ENCODE data around the gene BMPER.

The BMPER gene

GRCh38 chr7:33892945-33893344, 12.4 kb upstream of the BMPER start:
- DNase-seq = no peak

- DNase-seq = no peak
Measured at GRCh38 chr7:33893377-33893776, 12.0 kb upstream of the BMPER start.

GRCh38 chr7:33895025-33895804, 10.1 kb upstream of the BMPER start:
- peak; percentile 86 for DNase-seq

DNA sequence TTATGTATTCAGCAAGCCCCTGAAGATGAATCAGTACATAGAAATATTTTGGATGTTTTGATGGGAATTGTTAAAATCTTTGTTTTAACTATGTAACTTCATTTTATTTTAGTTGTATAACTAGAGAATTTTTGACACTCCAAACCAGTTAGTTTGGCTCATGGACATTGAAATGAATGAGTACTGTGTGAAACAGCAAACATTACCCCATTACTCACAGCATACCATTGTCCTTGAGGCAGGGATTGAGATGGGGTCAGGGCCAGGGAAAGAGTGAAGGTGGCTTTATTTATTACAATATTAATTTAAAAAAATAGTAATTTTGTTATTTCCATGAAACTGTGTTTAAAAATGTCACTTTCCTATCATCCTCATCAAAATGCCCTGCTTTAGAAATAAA, 4.8 kb upstream of the BMPER start:
- DNase-seq = no peak

DNA sequence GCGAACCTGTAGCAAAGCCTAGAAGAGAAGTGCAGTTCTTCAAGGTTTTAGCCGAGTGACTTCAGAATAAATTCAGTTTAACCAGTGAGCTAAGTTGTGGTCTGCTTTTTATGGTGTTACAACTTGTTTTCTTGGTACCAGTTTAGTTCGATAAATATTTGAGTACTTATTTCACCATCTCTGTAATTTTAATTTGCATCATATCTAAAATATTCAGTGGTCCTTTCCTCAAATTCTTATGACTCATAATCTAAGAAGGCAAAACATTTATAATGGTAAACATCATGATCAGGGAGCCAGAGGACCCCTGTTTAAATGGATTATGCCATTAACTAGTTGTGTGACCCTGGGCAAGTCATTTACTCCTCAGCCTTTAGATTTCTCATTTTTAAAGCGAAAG, 4.1 kb upstream of the BMPER start:
- DNase-seq = no peak

DNA sequence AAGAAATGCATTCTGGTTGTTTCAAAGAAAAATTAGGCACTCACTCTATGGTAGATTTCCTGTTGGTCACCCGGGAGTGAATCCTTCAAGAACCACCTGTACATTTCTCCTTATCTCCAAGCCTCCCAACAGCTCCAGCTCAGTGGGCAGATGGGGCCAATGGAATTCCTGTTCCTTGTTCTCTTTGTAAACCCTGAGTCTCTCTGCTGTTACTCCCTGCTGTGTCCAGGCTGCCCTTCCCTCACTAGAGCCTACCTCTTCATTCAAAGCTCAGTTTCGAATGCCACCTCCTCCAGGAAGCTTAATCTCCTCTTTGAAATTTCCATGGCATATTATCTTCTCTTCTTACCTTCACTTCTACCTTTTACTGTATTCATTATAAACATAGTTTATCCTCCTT, 3.5 kb upstream of the BMPER start:
- DNase-seq = no peak

- no peak for DNase-seq
Measured at GRCh38 chr7:33902746-33903145, 2.6 kb upstream of the BMPER start.

DNA sequence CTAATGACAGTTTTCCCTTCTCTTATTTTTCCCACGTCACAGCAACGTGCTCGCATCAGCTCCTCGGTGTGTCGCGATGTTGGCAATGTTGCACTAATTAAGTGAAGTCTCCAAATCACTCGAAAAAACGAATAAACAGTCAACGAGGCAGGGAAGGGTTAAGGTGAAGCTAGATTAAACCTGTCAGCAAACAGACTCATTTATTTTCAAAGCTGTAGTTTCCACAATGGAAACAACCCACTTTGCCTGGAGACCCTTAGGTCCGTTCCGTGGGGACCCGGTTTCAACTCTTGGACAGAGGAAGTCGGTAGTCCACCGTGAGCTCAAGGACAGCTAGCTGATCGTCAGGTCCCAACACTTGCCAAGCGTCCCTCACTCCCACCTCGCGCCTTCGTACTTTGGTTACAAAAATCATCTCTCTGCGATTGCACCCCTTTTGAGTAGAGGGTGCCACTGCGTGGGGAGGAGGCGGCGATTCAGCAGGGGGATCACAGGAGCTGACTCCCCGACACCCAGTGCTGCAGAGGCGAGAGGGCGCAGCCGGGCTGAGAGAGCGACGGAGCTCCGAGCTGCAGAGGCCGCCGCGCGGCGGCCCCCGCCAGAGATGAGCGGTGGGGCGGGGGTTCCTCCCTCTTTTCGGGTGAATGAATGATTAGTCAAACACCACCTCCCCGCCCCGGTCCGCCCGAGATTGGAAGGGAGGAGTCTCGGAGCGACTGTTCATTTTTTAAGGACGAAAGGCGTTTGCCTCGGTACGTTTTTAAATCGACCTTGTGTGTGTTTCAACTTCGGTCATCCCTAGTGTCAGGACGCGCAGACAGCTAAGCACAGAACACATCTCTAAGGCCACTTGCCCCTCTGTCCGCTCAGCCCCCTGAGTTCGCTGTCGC, 1.3 kb upstream of the BMPER start:
- DNase-seq = no peak

DNA sequence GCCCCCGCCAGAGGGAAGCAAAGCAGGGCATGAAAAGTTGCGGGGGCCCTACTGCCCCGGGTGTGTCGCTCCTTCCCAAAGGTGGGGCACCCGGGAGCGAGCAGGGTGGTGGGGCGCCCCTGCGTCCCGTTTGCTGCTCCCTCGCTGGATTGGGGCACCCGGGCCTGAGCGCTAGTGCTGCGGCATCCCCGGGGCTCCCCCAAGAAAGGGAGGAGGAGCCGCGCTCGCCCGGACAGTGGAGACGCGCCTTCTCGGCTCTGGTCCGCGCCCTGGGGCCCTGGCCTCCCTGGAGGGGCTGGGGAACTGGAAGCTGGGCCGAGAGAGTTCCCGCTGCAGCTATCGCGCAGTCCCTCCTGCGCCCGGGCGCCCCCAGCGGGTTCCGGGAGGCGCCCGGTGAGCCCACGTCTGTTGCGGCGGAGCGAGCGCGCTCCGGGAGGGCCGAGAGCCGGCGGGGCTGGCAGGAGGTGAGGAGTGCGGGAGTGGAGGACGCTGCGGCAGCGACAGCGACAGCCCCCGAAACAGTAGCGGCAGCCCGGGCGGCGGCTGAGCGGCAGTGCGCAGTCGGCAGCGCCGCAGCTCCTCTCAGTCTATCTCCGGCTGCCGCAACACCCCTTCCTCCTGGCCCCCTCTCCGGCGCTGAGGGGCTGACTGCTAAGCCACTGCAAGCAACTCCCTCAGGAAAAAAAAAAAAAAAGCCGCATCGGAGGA, 504 bp upstream of the BMPER start:
- no peak for DNase-seq

- no peak for DNase-seq
Measured at GRCh38 chr7:33906697-33907096, 1.4 kb downstream of the BMPER start.

DNA sequence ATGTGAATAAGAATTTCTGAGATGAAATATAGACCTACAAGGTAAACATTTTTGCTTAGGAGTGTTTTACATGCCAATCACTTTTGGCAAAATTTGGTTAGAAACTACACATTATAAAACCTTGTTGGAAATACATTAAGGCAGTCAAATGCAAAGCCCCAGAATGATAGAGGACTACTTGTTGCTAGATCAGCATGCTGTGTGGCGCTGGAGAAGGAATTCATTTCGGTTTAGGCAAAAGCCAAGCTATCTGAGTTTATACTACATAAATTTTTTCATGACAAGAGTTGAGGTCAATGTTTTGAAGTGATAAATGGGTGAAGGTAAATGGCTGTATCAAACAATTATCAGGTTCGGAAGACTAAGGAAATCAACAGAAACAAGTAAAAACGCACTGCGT, 2.3 kb downstream of the BMPER start:
- DNase-seq = no peak

- no peak for DNase-seq
Measured at GRCh38 chr7:33909318-33909717, 4.0 kb downstream of the BMPER start.

DNA sequence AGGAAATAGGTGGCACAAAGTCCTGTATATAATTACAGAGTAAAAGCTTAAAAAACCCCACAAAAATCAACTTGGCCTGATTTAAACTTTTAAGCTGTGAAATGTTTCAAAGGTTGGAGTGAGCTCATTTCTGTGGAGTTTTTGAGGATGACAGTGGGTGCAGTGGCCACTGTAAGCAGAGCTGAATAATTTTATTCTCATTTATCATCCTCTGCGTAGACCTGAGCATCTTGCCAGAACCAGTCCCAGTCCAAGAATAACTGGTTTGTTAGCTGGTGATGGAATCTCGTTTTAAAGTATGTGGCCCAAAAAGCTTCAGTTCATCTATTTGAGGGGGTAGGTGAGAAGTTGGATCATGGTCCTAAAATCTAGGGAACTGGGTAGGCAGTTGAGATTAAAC, 4.4 kb downstream of the BMPER start:
- no peak for DNase-seq

- DNase-seq = no peak
Measured at GRCh38 chr7:33910756-33911155, 5.4 kb downstream of the BMPER start.

- no peak for DNase-seq
Measured at GRCh38 chr7:33916357-33917081, 11.2 kb downstream of the BMPER start.

DNA sequence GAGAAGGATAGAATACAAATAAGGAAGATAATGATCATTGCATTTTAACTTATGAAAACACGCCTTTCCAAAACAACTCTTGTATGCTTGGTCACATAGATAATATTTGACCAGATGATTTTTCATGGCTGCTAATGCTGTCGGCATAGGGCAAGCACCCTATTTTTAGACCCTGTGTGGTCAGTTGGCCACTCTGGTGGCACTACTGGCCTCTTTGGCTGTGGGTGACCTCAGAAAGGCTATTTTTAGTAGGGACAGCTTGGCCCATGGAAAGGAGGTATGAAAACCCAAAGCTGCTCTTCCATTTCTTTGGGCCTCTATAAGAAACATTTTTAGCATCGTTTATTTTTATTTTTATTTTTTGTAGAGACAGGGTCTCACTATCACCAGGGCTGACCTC, 12.3 kb downstream of the BMPER start:
- DNase-seq = no peak

GRCh38 chr7:33918438-33919143, 13.3 kb downstream of the BMPER start:
- no peak for DNase-seq

DNA sequence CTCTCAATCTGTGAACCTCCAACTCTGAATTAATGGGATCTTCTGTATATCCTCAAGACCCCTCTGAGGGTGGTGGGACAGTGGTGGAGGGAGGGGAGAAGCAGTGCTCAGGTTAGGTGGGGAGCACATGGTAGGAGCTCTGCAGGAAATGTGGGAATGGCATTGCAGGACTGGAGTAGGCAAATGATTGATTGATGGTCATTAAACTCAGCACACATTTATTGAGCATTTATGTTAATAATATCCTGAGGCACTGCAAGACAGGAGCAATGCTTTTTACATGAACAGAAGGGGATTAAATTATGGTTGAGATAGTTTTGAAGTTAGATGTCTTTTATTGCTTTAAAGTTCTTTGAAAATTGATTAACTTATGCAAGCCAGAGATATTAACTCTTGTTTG, 14.1 kb downstream of the BMPER start:
- no peak for DNase-seq

- DNase-seq = no peak
Measured at GRCh38 chr7:33921216-33921938, 16.0 kb downstream of the BMPER start.

DNA sequence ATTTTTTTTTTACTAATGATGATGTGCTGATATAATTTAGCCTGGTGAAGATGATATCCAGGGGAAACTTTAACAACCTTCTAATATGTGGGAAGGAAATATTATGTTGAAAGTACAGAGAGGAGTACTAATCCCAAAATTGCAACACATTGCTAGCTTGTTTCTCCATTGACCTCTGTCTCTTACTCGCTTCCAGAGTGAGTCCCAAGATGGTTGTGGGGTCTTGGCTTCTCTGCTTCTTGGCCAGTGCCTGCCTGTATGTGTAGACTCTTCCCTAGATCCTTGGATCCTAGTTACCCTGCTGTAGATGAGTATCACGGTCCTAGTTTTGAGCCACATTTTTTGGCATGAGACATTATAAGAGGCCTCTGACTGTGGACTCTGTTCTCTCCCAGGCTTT, 17.5 kb downstream of the BMPER start:
- no peak for DNase-seq

DNA sequence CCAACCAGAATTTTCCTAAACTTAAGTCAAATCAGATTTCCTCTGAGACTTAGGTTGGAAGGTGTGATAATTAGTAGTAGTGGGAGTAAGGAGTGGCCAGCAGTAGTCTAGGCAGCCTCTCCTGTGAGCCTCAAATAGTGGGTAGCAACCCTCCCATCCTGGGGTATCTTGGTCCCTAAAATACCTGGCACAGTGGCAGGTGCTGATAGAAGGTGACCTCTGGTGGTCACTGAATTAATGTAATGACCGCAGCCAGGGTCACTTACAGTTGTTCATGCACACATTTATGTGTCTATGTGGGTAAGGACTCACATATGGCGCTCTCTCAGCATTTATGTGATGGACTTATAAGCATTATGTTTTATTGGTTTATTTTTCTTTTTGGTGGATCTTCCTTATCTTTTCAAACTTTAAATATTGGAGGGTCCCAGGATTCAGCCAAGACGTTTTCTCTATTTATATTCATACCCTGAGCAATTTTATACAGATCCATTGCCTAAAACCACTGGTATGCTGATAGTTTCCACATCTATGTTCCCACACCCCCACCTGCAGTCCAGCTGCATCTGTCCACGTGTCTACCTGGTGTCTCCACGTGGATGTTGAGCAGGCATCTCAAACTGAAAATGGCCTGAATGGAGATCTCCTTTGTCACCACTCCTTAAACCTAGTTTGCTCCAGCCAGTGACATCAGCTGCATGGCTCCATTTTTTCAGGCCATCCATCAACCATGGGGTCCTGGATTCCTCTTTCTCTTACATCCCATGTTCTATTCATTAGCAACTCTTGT, 18.3 kb downstream of the BMPER start:
- no peak for DNase-seq
